Heart right ventricle (tissue), 16 donors: Measurements from ENCODE around the gene RPSA. TPM values are rescaled to one million over a fixed set of nuclear protein-coding genes. Genes with fewer than 3 reads are reported as not detected.

Experiments
- ATAC-seq, 8 donors: fragments of 200-7000 bp; cut with Tn5 transposase; one replicate each; pipeline ENCODE4 v1.9.1; 2020; ENCODE audit warnings: mild to moderate bottlenecking in 8 of 8, moderate library complexity in 8 of 8, moderate number of reproducible peaks in 1 of 8
- DNase-seq, 2 donors: peaks; one replicate each; pipeline ENCODE4 v3.0.0-alpha.2; 2020
- H3K27ac ChIP-seq, 10 donors: fragments of 200-600 bp; sonication (generic) in 2 of 10; one replicate each; pipeline versions ENCODE4 v1.5.0 to v1.8.0; 2020 to 2022; ENCODE audit warnings: mild to moderate bottlenecking in 3 of 10
- H3K27me3 ChIP-seq, 7 donors: fragments of 200-600 bp; one replicate each; pipeline ENCODE4 v1.8.0; 2021 to 2022; ENCODE audit warnings: mild to moderate bottlenecking in 2 of 7
- H3K36me3 ChIP-seq, 9 donors: fragments of 200-600 bp; sonication (generic) in 1 of 9; one replicate each; pipeline versions ENCODE4 v1.5.0 to v1.8.0; 2020 to 2022; ENCODE audit warnings: mild to moderate bottlenecking in 2 of 9
- H3K4me1 ChIP-seq, 9 donors: fragments of 200-600 bp; sonication (generic) in 1 of 9; one replicate each; pipeline versions ENCODE4 v1.5.0 to v1.8.0; 2020 to 2022; ENCODE audit warnings: mild to moderate bottlenecking in 4 of 9
- H3K4me3 ChIP-seq, 10 donors: fragments of 200-600 bp; sonication (generic) in 2 of 10; one replicate each; pipeline versions ENCODE4 v1.5.0 to v1.8.0; 2020 to 2022; ENCODE audit warnings: mild to moderate bottlenecking in 7 of 10, moderate library complexity in 2 of 10
- H3K9me3 ChIP-seq, 11 donors: fragments of 200-600 bp in 10 of 11; sonication (generic) in 2 of 11; one replicate each; pipeline versions ENCODE4 v1.5.0 to v1.8.0; 2013 to 2022; ENCODE audit warnings: mild to moderate bottlenecking in 2 of 11, control low read depth in 1 of 11, moderate library complexity in 1 of 11
- CTCF ChIP-seq, 9 donors: fragments of 200-600 bp; sonication (generic) in 2 of 9; IDR thresholded peaks; one replicate each; pipeline versions ENCODE4 v1.5.0 to v1.8.0; 2021 to 2022; ENCODE audit warnings: antibody characterized with exemption in 9 of 9, mild to moderate bottlenecking in 5 of 9, moderate library complexity in 1 of 9
- WGBS, 2 donors: extraction: QIAGEN DNeasy Blood & Tissue Kit; methylation state at CpG; one replicate each; pipeline ENCODE4 v1.1.7; 2013; ENCODE audit warnings: inconsistent platforms in 1 of 2; 5-methylcytosine and 5-hydroxymethylcytosine counted together
- intact Hi-C, 10 donors: fragments of 100-400 bp; cut with DNase I; formaldehyde crosslinking; loops; one replicate each; pipeline versions ENCODE4 v1.11.1 to v1.14.2; 2022
- polyA plus RNA-seq, 2 donors: library from polyadenylated mRNA; stranded (reverse); fragments of 200-250 nt; gene quantifications; one replicate each; pipeline ENCODE4 v1.2.3, GENCODE V29; 2013
- total RNA-seq, 10 donors: library from RNA; stranded (reverse); fragmentation: NEBNext Ultra II Directional in 3 of 10; extraction: Animal tissue kit (Norgen Biotek cat#: 25700) in 3 of 10; gene quantifications; one replicate each; pipeline versions ENCODE4 v1.2.1 to v1.2.4, GENCODE V29; 2021 to 2023
- donor health status: Arrhythmogenic right ventricular cardiomyopathy.
- donor health status: ischemic (EF 13 %, LVEDD 7.1; RV severe dilation, severe dysfunction).
- donor health status: healthy with polysubstance abuse.
- donor health status: DM: no; HTN: yes; CAD: no.
- donor health status: DM: no; HTN: no; CAD: no.
- donor health status: ischemic (EF 25% LVEDD 6.9; RV normal size, moderate dysfunction).
- donor health status: ischemic (EF 25% LVEDD 5.7; RV mildly dilated, moderate dysfunction).
- donor health status: healthy.
- donor health status: DM: yes; HTN: yes; CAD: no.
- donor health status: Ischemic cardiomyopathy.
- donor health status: ischemic (EF 35%, LVEDD 5.7; RV mildly dilated, moderate dysfunction).
- donor health status: nonischemic (EF 11% LVEDD 7.7; RV severe dilation, severe dysfunction).
- donor health status: DM: yes; HTN: yes; CAD: no.
- donor health status: PGD.
- donor health status: ischemic (EF 29% LVEDD 5.4; RV normal size, mild dysfunction).
- donor health status: nonischemic (EF 23%, LVEDD 6.1; RV moderate dilation, normal function).

RPSA gene
- total and polyA plus RNA-seq, 12 donors, result 350 to 1,493 (median 410) TPM

- no peak overlapping the region for H3K27ac ChIP-seq
- intact Hi-C loops, result no loop called here
- ATAC-seq (no peak), DNase-seq (no peak)
- TF ChIP-seq CTCF (IDR thresholded peaks at IDR 0.05), result no peak
- H3K36me3 ChIP-seq, result no peaks in the 10 kb centered on the region
- H3K4me3 ChIP-seq, result no peak overlapping the region
- H3K27me3 ChIP-seq, result no peaks in the 10 kb centered on the region
- H3K9me3 ChIP-seq, result no peaks in the 10 kb centered on the region
- WGBS, 2 donors, result 55 to 67% methylated on average over 1 of the region's 1 CpG
- H3K4me1 ChIP-seq, result peaks cover 0 to 13% (median 6%) of the 10 kb centered on the region in 9 donors
These were observed 28.7 kb downstream of the RPSA start for GRCh38 chr3:39435006-39435748.

- Histone ChIP-seq H3K27ac (no peak overlapping the region), H3K36me3 (no peaks in the 10 kb centered on the region), H3K27me3 (no peaks in the 10 kb centered on the region), H3K4me1 (peaks cover 0 to 1% (median 0%) of the 10 kb centered on the region in 9 donors), H3K4me3 (no peak overlapping the region), H3K9me3 (no peaks in the 10 kb centered on the region)
- intact Hi-C loops, result no loop called here
- WGBS, 2 donors, result 71 to 79% methylated on average over 4 of the region's 4 CpGs
- TF ChIP-seq CTCF (IDR thresholded peaks at IDR 0.05), result no peak
- DNase-seq (no peak), ATAC-seq (no peak)
These were observed 32.4 kb downstream of the RPSA start for GRCh38 chr3:39438880-39439279.

- no peaks in the 10 kb centered on the region for H3K9me3 ChIP-seq
- intact Hi-C loops, result loop anchor here in 2 of 10 donors (10.0 kb wide), 1 partner anchor 54 kb away; no protein-coding TSS in a partner anchor
- ATAC-seq (no peak), DNase-seq (no peak)
- H3K27ac ChIP-seq, result no peak overlapping the region
- H3K27me3 ChIP-seq, result peaks cover 0 to 4% (median 0%) of the 10 kb centered on the region in 7 donors
- H3K4me3 ChIP-seq, result no peak overlapping the region
- no peak for TF ChIP-seq CTCF (IDR thresholded peaks at IDR 0.05)
- no peaks in the 10 kb centered on the region for H3K36me3 ChIP-seq
- no peaks in the 10 kb centered on the region for H3K4me1 ChIP-seq
- WGBS, 2 donors, result 82 to 91% methylated on average over 8 of the region's 8 CpGs
These were observed 33.8 kb downstream of the RPSA start for GRCh38 chr3:39440316-39440715.

- intact Hi-C loops, result loop anchor here in 2 of 10 donors (10.0 kb wide), 1 partner anchor 51 kb away; no protein-coding TSS in a partner anchor
- Histone ChIP-seq H3K27ac (no peak overlapping the region), H3K36me3 (no peaks in the 10 kb centered on the region), H3K9me3 (no peaks in the 10 kb centered on the region), H3K4me3 (no peak overlapping the region), H3K27me3 (peaks cover 0 to 4% (median 0%) of the 10 kb centered on the region in 7 donors), H3K4me1 (peaks cover 0 to 5% (median 0%) of the 10 kb centered on the region in 9 donors)
- no peak for TF ChIP-seq CTCF (IDR thresholded peaks at IDR 0.05)
- 71 to 76% methylated on average over 4 of the region's 4 CpGs for WGBS, 2 donors
- ATAC-seq (no peak), DNase-seq (no peak)
These were observed 37.0 kb downstream of the RPSA start for GRCh38 chr3:39443530-39443929.
